ENCODE results near the gene DDX59. TPM values are rescaled to one million over a fixed set of nuclear protein-coding genes. Genes with fewer than 3 reads are reported as not detected.
A peak's percentile ranks its signal among the peaks of the same experiment; 100 is the strongest.

Gene DDX59
- total and polyA plus RNA-seq, 9 of the 15 experiments (the other 6 are each of a cell fraction or from before 2014, with no cell fraction given) = 8.3 to 30.4 (median 19.8) TPM

GRCh38 chr1:200642481-200642880, 27.2 kb downstream of the DDX59 start (continued):
- TF ChIP-seq CC2D1A (IDR thresholded peaks at IDR 0.05) (0 out of 2 replicates have a peak, but pooled peaks have one; percentile 24), MEIS2 (IDR thresholded peaks at IDR 0.05; ENCODE audit: partially characterized antibody) (no peak), ZNF41 (CRISPR knock-in tag; conservative IDR thresholded peaks at IDR 0.05) (no peak), ZNF830 (CRISPR knock-in tag; IDR thresholded peaks at IDR 0.05) (no peak), ZNF77 (CRISPR knock-in tag; IDR thresholded peaks at IDR 0.05) (no peak), E2F4 (CRISPR knock-in tag; IDR thresholded peaks at IDR 0.05; ENCODE audit: low read depth) (no peak), BRD4 (IDR thresholded peaks at IDR 0.05) (no peak), MXI1 (IDR thresholded peaks at IDR 0.05; ENCODE audit: low read depth, low read length) (no peak), HDAC6 (IDR thresholded peaks at IDR 0.05; ENCODE audit: low read depth, low read length) (no peak), ZNF668 (CRISPR knock-in tag; IDR thresholded peaks at IDR 0.05) (no peak), YBX1 (IDR thresholded peaks at IDR 0.05) (no peak), SIX5 (IDR thresholded peaks at IDR 0.05; ENCODE audit: borderline replicate concordance in 1 of 2, insufficient read depth in 1 of 2, low read depth in 1 of 2, low read length in 2 of 2) (no peak), TAF1 (IDR thresholded peaks at IDR 0.05; ENCODE audit: control insufficient read depth, extremely low read depth, insufficient read depth, low read length, severe bottlenecking) (peak; percentile 14), MGA (IDR thresholded peaks at IDR 0.05) (0 out of 2 replicates have a peak, but pooled peaks have one; percentile 30), ZNF511 (CRISPR knock-in tag; IDR thresholded peaks at IDR 0.05) (no peak), MIER1 (IDR thresholded peaks at IDR 0.05; ENCODE audit: low read depth) (no peak), STAT5A (IDR thresholded peaks at IDR 0.05; ENCODE audit: borderline replicate concordance, low read length) (no peak), RNF2 (IDR thresholded peaks at IDR 0.05) (no peak)

All from K562 (cell line).